DMS153 treated with DMSO at 0.1 percent for 48 hours (cell line): ENCODE data around the gene DLEC1.

ENCODE experiments used
- DNase-seq: peaks from one replicate; lab custom pipeline; 2025; ENCODE audit not compliant: unreplicated experiment; lab: John Stamatoyannopoulos, UW

DLEC1 gene

GRCh38 chr3:38000965-38001455 is 38.0 kb upstream of the DLEC1 start:
- DNase-seq, result no peak

DNA sequence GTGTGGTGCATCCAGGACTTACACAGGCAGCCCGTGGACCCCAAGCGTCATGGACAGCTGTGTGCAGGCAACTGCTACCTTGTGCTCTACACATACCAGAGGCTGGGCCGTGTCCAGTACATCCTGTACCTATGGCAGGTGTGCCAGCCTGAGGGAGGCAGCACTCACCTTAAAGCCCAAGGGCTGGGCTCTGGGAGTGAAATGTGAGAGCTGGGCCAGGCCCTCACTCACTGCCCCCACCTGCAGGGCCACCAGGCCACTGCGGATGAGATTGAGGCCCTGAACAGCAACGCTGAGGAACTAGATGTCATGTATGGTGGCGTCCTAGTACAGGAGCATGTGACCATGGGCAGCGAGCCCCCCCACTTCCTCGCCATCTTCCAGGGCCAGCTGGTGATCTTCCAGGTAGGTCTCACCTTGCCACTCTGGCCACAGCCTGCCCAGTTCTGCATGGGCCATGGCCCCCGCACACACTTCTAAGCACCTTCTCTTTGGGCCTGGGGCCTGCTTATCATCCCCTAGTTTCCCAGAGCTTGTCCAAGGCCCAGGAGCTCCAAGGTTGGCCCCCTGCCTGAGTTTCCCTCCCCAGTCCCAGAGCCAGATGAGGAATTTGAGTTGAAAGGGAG is 37.4 kb upstream of the DLEC1 start:
- peak; percentile 1 for DNase-seq

DNA sequence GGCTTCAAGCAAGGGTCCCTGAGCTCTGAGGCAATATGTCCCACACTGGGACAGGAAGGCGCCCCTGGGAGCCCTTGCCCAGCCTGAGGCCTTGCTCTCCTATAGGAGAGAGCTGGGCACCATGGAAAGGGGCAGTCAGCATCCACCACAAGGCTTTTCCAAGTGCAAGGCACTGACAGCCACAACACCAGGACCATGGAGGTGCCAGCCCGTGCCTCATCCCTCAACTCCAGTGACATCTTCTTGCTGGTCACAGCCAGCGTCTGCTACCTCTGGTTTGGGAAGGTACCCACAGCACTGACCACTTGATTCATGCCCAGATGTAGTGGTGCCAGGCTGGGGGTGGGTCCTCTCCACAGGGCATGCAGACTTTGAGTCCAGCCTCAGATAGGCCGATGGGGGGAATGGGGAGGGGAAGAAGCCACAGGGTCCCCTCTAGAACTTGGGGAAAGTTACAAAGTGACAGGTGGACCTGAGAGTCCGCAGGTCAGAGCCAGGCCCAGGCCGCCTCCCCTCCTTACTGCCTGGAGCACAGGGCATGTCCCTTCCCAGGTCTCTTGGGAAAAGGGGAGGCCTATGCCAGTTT is 36.6 kb upstream of the DLEC1 start:
- DNase-seq, result no peak

DNA sequence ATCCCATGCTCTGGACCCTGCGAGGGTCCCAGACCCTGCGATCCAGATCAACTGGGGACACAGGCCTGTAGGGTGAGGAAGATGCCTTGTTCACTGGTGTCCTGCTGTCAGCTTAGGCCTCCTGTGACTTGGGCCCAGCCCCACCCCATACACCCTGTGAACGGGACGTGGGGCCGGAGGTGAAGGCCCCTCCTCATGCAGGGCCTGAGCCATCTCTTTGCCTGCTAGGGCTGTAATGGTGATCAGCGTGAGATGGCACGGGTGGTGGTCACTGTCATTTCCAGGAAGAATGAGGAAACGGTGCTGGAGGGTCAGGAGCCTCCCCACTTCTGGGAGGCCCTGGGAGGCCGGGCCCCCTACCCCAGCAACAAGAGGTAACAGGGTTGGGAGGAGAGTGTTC is 36.1 kb upstream of the DLEC1 start:
- no peak for DNase-seq

GRCh38 chr3:38003371-38003816 is 35.6 kb upstream of the DLEC1 start:
- DNase-seq, result no peak

GRCh38 chr3:38003817-38004414 is 35.1 kb upstream of the DLEC1 start:
- no peak for DNase-seq

GRCh38 chr3:38004415-38005075 is 34.5 kb upstream of the DLEC1 start:
- DNase-seq, result peak; percentile 1

DNA sequence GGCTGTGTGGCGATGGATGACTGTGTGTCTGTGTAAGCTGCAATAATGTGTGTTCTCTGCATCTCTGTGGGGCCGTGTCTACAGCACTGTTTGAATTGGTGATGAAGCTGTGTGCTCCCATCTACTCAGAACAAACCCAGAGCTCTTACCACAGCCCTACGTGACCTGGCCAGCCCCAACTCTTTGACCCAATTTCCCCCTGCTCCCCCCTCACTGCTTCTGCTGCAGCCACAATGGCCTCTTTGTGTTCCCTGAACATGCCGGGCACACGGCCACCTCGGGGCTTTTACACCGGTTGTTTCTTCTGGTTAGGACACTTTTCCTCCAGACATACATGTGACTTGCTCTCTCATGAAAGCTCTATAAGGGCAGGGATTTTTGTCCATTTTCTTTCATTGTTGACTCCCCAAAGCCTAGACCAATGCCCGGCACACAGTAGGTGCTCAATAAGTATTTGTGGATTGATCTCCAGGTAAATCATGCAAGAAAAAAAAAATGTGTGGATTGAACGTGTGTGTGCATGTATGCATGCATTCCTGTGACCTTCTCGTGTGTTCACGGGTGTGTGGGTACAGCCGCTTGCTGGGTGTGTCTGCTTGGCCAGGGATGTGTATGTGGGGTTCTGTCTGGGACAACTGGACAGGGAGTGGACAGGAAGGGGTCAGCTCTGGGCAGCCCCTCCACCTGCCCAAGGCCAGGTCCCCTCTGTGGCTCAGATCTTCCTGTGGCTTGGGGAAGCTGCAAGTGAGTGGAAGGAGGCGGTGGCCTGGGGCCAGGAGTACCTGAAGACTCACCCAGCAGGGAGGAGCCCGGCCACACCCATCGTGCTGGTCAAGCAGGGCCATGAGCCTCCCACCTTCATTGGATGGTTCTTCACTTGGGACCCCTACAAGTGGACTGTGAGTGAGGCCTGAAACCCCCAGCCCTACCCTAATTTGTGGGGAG is 33.7 kb upstream of the DLEC1 start:
- DNase-seq, result no peak

GRCh38 chr3:38006031-38006430 is 33.0 kb upstream of the DLEC1 start:
- no peak for DNase-seq

DNA sequence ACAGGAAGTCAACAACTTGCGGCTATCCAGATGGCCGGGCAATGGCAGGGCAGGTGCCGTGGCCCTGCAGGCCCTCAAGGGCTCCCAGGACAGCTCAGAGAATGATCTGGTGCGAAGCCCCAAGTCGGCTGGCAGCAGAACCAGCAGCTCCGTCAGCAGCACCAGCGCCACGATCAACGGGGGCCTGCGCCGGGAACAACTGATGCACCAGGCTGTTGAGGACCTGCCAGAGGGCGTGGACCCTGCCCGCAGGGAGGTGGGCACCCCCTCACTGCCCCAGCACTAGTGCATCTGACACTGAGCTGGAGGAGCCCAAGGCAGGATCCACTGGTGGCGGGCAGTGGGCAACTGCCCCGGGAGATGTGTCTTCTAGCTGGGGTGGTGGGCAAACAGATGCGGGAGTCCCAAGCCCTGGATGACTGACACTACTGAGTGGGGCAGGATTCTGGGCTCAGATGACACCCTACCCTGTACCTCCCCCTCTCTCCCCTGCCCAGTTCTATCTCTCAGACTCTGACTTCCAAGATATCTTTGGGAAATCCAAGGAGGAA is 32.5 kb upstream of the DLEC1 start:
- DNase-seq, result no peak

- no peak for DNase-seq
Observed at GRCh38 chr3:38007754-38008090, 31.3 kb upstream of the DLEC1 start.

- DNase-seq, result no peak
Observed at GRCh38 chr3:38008191-38008701, 30.8 kb upstream of the DLEC1 start.

- DNase-seq, result no peak
Observed at GRCh38 chr3:38008971-38009580, 29.9 kb upstream of the DLEC1 start.

- no peak for DNase-seq
Observed at GRCh38 chr3:38009807-38010591, 29.0 kb upstream of the DLEC1 start.

DNA sequence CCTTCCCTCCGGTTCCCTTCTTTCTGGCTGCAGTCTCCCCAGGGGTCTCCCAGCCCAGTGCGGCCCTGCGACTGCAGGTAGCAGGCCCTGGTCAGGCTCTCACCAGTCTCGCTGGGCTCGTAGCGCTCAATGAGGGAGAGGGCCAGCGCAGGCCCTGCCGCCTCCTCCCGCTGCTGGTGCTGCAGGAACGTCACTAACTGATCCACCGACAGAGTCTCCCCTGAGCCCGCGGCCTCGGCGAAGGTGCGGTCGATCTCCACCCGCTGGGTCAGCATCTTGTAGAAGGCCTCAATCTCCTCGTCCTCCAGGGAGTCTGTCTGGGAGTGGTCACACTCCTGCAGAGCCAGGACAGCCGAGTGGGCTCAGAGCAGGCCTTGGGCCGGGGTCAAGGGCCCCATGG is 27.9 kb upstream of the DLEC1 start:
- no peak for DNase-seq

DNA sequence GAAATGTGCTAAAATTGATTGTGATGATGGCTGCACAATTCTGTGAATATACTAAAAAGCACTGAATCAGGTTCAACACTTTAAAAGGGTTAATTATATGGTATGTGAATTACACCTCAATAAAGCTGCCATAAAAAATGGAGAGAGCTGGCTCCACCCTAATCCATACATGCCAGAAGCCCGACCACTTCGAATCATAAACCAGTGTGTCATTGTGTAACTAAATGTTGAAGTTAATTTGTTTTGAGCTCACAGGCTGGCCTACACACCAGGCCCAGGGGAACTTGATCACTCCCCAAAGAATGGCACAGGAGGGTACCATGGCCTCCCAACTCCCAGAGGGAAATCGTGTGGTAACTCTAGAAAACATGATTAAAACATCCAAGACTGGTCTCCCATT is 23.5 kb upstream of the DLEC1 start:
- DNase-seq, result no peak

DNA sequence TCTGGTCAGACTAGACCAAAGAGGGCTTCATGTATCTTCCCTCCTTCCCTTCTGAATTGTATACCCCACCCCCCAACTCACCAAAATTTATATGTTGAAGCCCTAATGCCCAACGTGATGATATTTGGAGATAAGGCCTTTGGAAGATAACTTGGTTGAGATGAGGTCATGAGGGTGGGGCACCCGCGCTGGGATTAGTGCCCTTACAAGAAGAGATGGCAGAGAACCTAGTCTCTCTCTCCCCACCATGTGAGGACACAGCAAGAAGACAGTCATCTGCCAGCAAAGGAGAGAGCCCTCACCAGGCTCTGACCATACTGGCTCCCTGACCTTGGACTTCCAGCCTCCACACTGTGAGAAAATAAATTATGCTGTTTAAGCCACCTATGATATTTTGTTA is 23.0 kb upstream of the DLEC1 start:
- no peak for DNase-seq

DNA sequence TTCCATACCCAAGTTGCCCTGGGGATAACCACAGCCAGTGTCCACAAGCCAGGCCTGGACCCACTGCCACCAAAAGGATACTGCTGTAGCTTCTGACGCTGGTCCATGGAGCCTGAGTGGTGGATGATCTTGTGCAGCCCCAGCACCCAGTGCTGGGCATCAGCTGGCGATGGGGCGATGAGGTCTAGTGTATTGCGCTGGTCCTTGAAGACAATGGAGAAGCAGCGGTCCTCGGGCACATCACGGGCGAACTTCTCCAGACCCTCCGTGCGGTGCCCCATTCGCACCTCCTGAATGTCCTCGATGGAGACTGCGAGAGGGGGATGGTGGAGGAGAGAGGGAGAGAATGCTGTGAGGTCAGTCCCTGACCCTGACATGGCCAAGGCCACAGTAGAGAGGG is 22.6 kb upstream of the DLEC1 start:
- no peak for DNase-seq

GRCh38 chr3:38016847-38017444 is 22.1 kb upstream of the DLEC1 start:
- DNase-seq, result no peak
